DLD1 (cell line): ENCODE results near the gene GNB1.

ENCODE experiments used
- in situ Hi-C: cut with HindIII; loops from 2 replicates; pipeline ENCODE4 v1.10.0; 2017; ENCODE audit warnings: low sequenced_read_pairs

GNB1 gene

GRCh38 chr1:1768249-1768992, 122.5 kb downstream of the GNB1 start:
- in situ Hi-C loops: no loop called here

- in situ Hi-C loops: no loop called here
These were observed 125.9 kb downstream of the GNB1 start for GRCh38 chr1:1764876-1765470.

GRCh38 chr1:1763657-1764621, 126.9 kb downstream of the GNB1 start:
- in situ Hi-C loops: no loop called here

- in situ Hi-C loops: no loop called here
These were observed 129.1 kb downstream of the GNB1 start for GRCh38 chr1:1761504-1762376.

- in situ Hi-C loops: no loop called here
These were observed 130.2 kb downstream of the GNB1 start for GRCh38 chr1:1760715-1761114.

- in situ Hi-C loops: no loop called here
These were observed 130.6 kb downstream of the GNB1 start for GRCh38 chr1:1760345-1760650.

GRCh38 chr1:1759456-1760344, 131.2 kb downstream of the GNB1 start:
- in situ Hi-C loops: no loop called here

- in situ Hi-C loops: no loop called here
These were observed 132.0 kb downstream of the GNB1 start for GRCh38 chr1:1758692-1759455.

- in situ Hi-C loops: no loop called here
These were observed 132.7 kb downstream of the GNB1 start for GRCh38 chr1:1758059-1758621.

GRCh38 chr1:1757422-1758058, 133.3 kb downstream of the GNB1 start:
- in situ Hi-C loops: no loop called here

- in situ Hi-C loops: no loop called here
These were observed 134.0 kb downstream of the GNB1 start for GRCh38 chr1:1756661-1757421.

- in situ Hi-C loops: no loop called here
These were observed 135.0 kb downstream of the GNB1 start for GRCh38 chr1:1755852-1756251.

- in situ Hi-C loops: no loop called here
These were observed 135.5 kb downstream of the GNB1 start for GRCh38 chr1:1755426-1755825.

GRCh38 chr1:1754051-1754815, 136.7 kb downstream of the GNB1 start:
- in situ Hi-C loops: no loop called here

- in situ Hi-C loops: no loop called here
These were observed 137.3 kb downstream of the GNB1 start for GRCh38 chr1:1753607-1754005.

GRCh38 chr1:1752636-1753606, 138.0 kb downstream of the GNB1 start:
- in situ Hi-C loops: no loop called here
